Measurements from ENCODE around the gene ACADL.

GRCh38 chr2:210188755-210189154 lies 36.5 kb downstream of the ACADL start:
- no peak for TF ChIP-seq CTCF (IDR thresholded peaks at IDR 0.05)
- no peak for TF ChIP-seq POLR2A (IDR thresholded peaks at IDR 0.05)

Measured in lower leg skin (tissue), 3 donors.